NCI-H2107 treated with DMSO at 0.1 percent for 48 hours (cell line): ENCODE data around the gene RPL29.

Experiments used
- DNase-seq: peaks from one replicate; lab custom pipeline; 2025; ENCODE audit not compliant: unreplicated experiment; lab: John Stamatoyannopoulos, UW

Gene RPL29

GRCh38 chr3:51966016-51966415, 29.7 kb downstream of the RPL29 start:
- DNase-seq: no peak

GRCh38 chr3:51964521-51964920, 31.2 kb downstream of the RPL29 start:
- DNase-seq: no peak

DNA sequence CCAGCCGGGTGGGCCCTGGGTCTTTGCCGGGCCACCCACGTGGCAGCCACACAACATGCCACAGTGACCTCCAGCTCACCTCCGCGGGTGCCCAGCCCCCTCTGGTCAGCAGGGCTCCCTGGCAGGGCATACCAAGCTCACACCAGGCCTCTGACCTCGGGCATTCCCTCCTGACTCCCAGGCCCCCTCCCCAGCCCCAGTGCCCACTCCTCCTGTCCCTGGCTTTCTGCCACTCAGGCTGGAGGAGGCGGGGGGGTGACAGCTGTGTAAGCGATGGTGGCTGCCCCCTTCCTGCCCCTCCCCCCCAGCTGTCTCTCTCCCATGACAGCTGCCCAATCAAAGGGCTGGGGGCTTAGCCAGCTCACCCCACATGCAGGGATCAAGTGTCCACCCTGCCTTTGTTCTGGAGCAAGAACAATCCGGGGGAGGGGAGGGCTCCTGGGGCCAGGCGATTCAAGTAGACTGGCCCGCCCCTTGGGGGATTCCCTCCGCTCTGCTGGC, 31.7 kb downstream of the RPL29 start:
- DNase-seq: no peak

DNA sequence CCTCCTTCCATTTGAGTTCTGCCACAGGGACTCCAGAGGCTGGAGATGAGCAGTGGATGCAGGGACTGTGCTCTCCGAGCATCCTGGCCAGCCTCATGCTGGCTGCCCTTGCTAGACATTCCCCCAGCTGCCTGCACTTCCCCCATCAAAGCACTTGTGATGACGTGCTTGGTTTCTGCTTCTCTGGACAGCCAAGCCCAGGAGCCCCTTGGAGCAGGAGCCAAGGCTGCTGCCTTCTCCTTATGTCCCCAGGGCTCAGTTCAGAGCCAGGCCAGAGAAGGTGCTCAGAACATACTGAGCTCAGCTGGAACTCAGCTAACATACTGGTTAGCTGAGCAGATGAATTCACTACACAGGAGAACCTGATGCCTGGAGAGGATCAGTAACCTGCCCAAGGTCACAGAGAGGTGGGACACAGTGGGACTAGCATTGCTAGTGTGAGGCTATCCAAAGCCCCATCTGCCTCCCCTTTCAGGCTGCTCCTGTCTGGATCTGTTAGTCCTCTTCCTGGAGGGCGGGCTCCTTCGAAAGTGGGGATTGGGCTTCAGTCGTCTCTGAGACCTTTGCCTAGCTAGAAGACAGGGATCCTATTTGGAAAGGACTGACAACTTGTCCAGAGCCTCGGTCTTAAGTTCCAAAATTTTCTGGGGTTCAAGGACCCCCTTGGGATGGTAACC, 32.7 kb downstream of the RPL29 start:
- DNase-seq: no peak

GRCh38 chr3:51961602-51962569, 33.8 kb downstream of the RPL29 start:
- no peak for DNase-seq

DNA sequence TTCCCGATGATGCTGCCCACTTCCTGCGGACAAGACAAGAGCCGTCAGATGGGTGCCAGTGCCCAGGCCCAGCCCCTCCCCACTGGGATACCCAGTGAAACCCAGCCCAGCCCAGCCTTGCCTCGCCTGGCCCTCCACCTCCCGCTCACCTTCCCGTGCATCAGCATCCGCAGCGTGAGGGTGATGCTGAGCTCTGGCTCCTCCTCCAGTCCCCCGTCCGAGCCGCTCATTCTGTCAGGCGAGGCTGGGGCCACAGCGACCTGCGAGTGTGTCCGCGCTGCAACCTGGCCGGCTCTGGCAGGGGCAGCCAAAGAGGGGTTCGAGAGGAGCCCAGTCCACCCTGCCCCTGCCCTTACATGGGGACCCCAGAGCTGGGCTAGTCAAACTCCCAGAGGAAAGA, 34.7 kb downstream of the RPL29 start:
- DNase-seq: no peak

DNA sequence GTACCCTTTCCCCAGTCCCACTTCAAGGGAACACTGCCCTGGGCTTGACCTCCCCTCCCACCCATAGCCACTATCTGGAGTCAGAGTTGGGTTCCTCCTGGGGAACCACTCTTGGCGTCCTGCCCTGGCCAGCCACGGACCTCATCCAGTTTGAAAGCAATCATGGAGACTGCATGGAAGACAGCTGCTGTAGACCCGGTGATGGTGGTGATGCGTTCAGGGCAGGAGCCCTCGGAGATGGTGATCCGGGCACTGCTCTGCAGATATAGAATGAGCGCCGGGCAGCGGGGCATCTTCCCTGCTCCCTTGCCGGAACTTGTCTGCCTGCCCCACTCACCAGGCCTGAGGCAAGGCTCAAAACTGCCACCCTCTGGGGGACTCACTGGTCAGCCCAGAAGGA, 35.3 kb downstream of the RPL29 start:
- no peak for DNase-seq

- DNase-seq: no peak
These were observed 36.0 kb downstream of the RPL29 start for GRCh38 chr3:51959651-51960050.

GRCh38 chr3:51958603-51959521, 36.8 kb downstream of the RPL29 start:
- DNase-seq: no peak

GRCh38 chr3:51957520-51958205, 38.0 kb downstream of the RPL29 start:
- DNase-seq: no peak

- DNase-seq: no peak
These were observed 39.6 kb downstream of the RPL29 start for GRCh38 chr3:51955893-51956770.

DNA sequence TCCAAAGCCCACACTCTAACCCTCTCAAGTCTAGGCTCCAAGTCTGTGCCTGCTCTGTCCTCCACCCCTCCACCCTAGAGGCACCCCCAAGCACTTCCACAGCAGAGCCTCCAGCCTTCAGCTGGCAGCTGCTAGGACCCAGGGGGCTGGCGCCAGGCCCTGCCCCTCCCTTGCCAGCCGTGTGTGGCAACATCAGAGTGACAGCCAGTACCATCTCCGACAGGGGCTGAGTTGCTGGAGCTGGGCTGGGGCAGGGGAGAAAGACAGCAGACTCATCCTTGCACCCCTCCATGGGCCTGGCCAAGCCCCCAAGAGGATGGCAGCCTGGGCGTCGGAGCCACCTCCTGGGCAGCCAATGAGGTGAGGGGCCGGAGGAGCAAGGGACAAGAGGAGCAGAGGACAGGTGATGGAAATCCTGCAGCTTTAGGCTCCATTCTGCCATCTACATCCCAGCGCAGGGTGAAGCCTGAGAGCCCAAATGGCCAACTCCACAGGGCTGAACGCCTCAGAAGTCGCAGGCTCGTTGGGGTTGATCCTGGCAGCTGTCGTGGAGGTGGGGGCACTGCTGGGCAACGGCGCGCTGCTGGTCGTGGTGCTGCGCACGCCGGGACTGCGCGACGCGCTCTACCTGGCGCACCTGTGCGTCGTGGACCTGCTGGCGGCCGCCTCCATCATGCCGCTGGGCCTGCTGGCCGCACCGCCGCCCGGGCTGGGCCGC, 40.4 kb downstream of the RPL29 start, which contains the start of gene GPR62:
Gene GPR62, plus strand, starts transcription at position 207 of the 718 bp plus-strand sequence. Its CDS starts 272 bp downstream, at position 479.
- no peak for DNase-seq

GRCh38 chr3:51954713-51955112, 41.0 kb downstream of the RPL29 start:
- DNase-seq: no peak

- no peak for DNase-seq
These were observed 41.6 kb downstream of the RPL29 start for GRCh38 chr3:51954105-51954504.

DNA sequence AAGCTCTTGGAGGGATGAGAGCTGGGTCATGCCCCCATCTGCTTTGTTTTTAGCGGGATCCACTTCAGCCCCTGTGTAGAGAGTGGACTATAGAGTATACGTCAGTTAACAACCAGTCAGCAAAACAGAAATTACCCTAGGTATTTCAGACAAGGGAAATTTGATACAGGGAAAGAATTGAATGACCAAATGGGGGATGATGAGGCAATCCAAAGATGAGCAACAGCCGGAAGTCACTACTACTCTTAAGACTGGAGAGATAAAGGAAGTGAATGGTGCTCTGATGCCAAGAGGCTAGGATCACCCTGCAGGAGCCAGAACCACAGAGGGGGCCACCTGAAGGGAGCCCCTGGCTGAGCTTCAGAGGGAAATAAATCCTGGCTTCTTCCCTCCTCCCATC, 42.2 kb downstream of the RPL29 start:
- DNase-seq: no peak

DNA sequence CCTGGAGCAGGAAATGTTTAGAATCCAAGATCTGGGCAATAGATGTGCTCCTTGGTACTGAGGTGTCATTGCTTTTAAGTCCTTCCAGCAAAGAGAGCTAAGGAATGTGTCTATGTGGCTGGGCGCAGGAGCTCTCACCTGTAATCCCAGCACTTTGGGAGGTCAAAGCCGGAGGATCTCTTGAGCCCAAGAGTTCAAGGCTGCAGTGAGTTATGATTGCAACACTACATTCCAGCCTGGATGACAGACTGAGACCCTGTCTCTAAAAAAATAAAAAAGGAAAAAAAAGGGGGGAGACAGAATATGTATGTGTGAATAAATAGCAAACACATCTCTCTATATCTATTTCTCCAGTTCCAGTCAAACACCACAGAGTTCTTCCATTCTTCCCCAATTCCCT, 44.8 kb downstream of the RPL29 start:
- no peak for DNase-seq

DNA sequence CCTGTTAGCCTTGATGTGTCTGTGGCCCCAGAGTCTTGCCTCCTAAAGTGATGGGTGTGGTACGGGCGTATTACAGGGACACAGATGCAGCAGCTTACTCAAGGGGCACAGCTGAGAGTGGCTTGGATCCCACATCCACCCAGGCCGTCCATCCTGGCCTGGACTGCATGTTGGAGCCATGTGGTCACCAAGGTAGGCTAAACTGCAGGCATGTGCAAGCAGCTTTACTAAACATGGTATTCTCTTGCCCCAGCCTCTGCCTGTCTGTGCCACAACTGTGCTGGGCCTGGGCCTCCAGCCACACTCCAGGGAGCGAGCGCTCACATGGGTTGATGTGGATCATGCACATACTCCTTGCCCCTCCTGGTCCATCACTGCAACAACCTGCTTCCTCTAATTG, 46.6 kb downstream of the RPL29 start:
- no peak for DNase-seq

DNA sequence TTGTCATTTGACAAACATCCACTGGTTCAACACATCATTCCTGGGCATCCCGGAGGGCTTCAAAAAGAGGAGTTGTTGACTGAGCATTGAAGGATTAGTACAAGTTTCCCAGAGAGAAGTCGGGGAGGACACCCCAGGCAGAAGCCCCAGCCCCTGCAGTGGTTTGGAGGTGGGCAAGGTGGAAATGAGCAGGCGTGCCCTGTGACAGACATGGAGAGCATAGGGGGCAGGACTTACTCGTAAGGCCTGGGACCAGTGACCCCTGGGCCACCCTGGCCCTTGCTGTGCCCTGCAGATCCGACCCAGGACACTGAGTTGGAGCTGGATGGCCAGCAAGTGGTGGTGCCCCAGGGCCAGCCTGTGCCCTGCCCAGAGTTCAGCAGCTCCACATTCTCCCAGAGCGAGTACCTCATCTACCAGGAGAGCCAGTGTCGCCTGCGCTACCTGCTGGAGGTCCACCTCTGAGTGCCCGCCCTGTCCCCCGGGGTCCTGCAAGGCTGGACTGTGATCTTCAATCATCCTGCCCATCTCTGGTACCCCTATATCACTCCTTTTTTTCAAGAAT, 47.6 kb downstream of the RPL29 start:
- no peak for DNase-seq
